CD4-positive, alpha-beta T cell (primary cell): Measurements from ENCODE around the gene ACTR3. TPM values are rescaled to one million over a fixed set of nuclear protein-coding genes. Genes with fewer than 3 reads are reported as not detected.

Experiments used
- ATAC-seq: fragments of 200-7000 bp; cut with Tn5 transposase; one replicate; pipeline ENCODE4 v1.10.0; 2022; ENCODE audit warnings: mild to moderate bottlenecking; ENCODE audit not compliant: poor library complexity
- CTCF ChIA-PET: fragments of 350-600 bp; sonication (Branson Sonifier 250); formaldehyde crosslinking; loops from one replicate; lab custom pipeline; 2021; ENCODE audit warnings: antibody characterized with exemption, inconsistent platforms; lab: Charles Lee
- POLR2A ChIA-PET: fragments of 350-600 bp; sonication (Branson Sonifier 250); formaldehyde crosslinking; loops from one replicate; lab custom pipeline; 2021; ENCODE audit warnings: antibody characterized with exemption, inconsistent platforms; lab: Charles Lee
- DNase-seq, 14 experiments: peaks; one replicate each; pipeline ENCODE4 v3.0.0-alpha.2; 2013 to 2020; ENCODE audit warnings: mixed read lengths in 2 of 14
- H3K27ac ChIP-seq, 2 donors: one replicate each; pipeline versions ENCODE4 v1.5.1 to v1.7.0; 2013; ENCODE audit warnings: low read length in 2 of 2, low read depth in 1 of 2, mild to moderate bottlenecking in 1 of 2
- H3K27me3 ChIP-seq, 2 experiments: 1 replicate in 1 of 2; 2 replicates in 1 of 2; pipeline versions ENCODE4 v1.6.1 to v1.7.0; 2013; ENCODE audit warnings: low read length in 2 of 2, control low read depth in 1 of 2, mild to moderate bottlenecking in 1 of 2, moderate library complexity in 1 of 2; ENCODE audit not compliant: insufficient read depth in 2 of 2, control insufficient read depth in 1 of 2
- H3K36me3 ChIP-seq: one replicate; pipeline ENCODE4 v1.6.1; 2013; ENCODE audit warnings: low read length, control low read depth; ENCODE audit not compliant: insufficient read depth
- H3K4me1 ChIP-seq: one replicate; pipeline ENCODE4 v1.6.1; 2013; ENCODE audit warnings: low read length, control low read depth; ENCODE audit not compliant: insufficient read depth
- H3K4me3 ChIP-seq: one replicate; pipeline ENCODE4 v1.5.1; 2013; ENCODE audit warnings: mild to moderate bottlenecking, low read length, moderate library complexity
- H3K9me3 ChIP-seq, 2 experiments: 1 replicate in 1 of 2; 2 replicates in 1 of 2; pipeline versions ENCODE4 v1.6.1 to v1.7.0; 2013; ENCODE audit warnings: low read length in 2 of 2, mild to moderate bottlenecking in 2 of 2, control low read depth in 1 of 2, moderate library complexity in 1 of 2; ENCODE audit not compliant: control insufficient read depth in 1 of 2, insufficient read depth in 1 of 2
- H3K27ac Mint-ChIP-seq: one replicate; pipeline ENCODE4 v1.8.0; 2020; ENCODE audit warnings: mixed read lengths
- H3K27me3 Mint-ChIP-seq: one replicate; pipeline ENCODE4 v1.8.0; 2021; ENCODE audit warnings: mixed read lengths
- H3K36me3 Mint-ChIP-seq: one replicate; pipeline ENCODE4 v1.8.0; 2021; ENCODE audit warnings: low read depth, mixed read lengths
- H3K4me1 Mint-ChIP-seq: one replicate; pipeline ENCODE4 v1.8.0; 2021; ENCODE audit warnings: low read depth, mixed read lengths
- H3K4me3 Mint-ChIP-seq: one replicate; pipeline ENCODE4 v1.8.0; 2020; ENCODE audit warnings: mild to moderate bottlenecking, mixed read lengths
- H3K9me3 Mint-ChIP-seq: one replicate; pipeline ENCODE4 v1.8.0; 2020; ENCODE audit warnings: mixed read lengths
- CTCF ChIP-seq: fragments of 200-600 bp; IDR thresholded peaks from one replicate; pipeline ENCODE4 v1.8.0; 2022; ENCODE audit warnings: antibody characterized with exemption, mild to moderate bottlenecking
- intact Hi-C, 2 experiments: fragments of 100-400 bp; cut with DNase I in 1 of 2; cut with micrococcal nuclease in 1 of 2; formaldehyde crosslinking; loops; one replicate each; pipeline versions ENCODE4 v1.15.1 to v1.9.0; 2023 to 2025; cut with DNase I, micrococcal nuclease
- total RNA-seq, 174 experiments: library from RNA in 2 of 174; stranded (reverse) in 2 of 174; gene quantifications; one replicate each; pipeline ENCODE4 v1.2.3 and lab custom pipeline; 2021 to 2026

The ACTR3 gene
- total RNA-seq, 2 experiments from 2014 or later = 118 to 123 TPM

- POLR2A ChIA-PET = interaction anchor here (0.9 kb wide), 1 partner anchor 13 kb away, joined by 3 read pairs; no protein-coding TSS in a partner anchor
- Histone ChIP-seq H3K27ac (no peak overlapping the region), H3K36me3 (peaks cover 45% of the 10 kb centered on the region), H3K27me3 (no peaks in the 10 kb centered on the region), H3K4me3 (no peak overlapping the region), H3K9me3 (no peaks in the 10 kb centered on the region), H3K4me1 (peaks cover 5% of the 10 kb centered on the region)
- peaks cover 37% of the 10 kb centered on the region for H3K4me1 Mint-ChIP-seq
- H3K27me3 Mint-ChIP-seq = no peaks in the 10 kb centered on the region
- intact Hi-C loops = no loop called here
- no peak for ATAC-seq
- no peak for TF ChIP-seq CTCF
- peak overlapping the region; percentile 5 for H3K27ac Mint-ChIP-seq
- peaks cover 15% of the 10 kb centered on the region for H3K36me3 Mint-ChIP-seq
- CTCF ChIA-PET = no interaction called here
- peak overlapping the region; percentile 1 for H3K4me3 Mint-ChIP-seq
- H3K9me3 Mint-ChIP-seq = no peaks in the 10 kb centered on the region
- DNase-seq = no peak
Measured at GRCh38 chr2:113972766-113973165, 82.9 kb downstream of the ACTR3 start.

- H3K9me3 Mint-ChIP-seq = no peaks in the 10 kb centered on the region
- H3K4me3 Mint-ChIP-seq = no peak overlapping the region
- H3K36me3 ChIP-seq = peaks cover 45% of the 10 kb centered on the region
- H3K27ac ChIP-seq = no peak overlapping the region
- H3K36me3 Mint-ChIP-seq = peaks cover 15% of the 10 kb centered on the region
- no peaks in the 10 kb centered on the region for H3K9me3 ChIP-seq
- no peak overlapping the region for H3K4me3 ChIP-seq
- no peak for ATAC-seq
- H3K4me1 Mint-ChIP-seq = peaks cover 32% of the 10 kb centered on the region
- H3K27me3 ChIP-seq = no peaks in the 10 kb centered on the region
- no peak overlapping the region for H3K27ac Mint-ChIP-seq
- ChIA-PET CTCF (no interaction called here), POLR2A (no interaction called here)
- H3K4me1 ChIP-seq = peaks cover 5% of the 10 kb centered on the region
- H3K27me3 Mint-ChIP-seq = no peaks in the 10 kb centered on the region
- DNase-seq = no peak
- intact Hi-C loops = no loop called here
- TF ChIP-seq CTCF = no peak
Measured at GRCh38 chr2:113973810-113974209, 83.9 kb downstream of the ACTR3 start.

GRCh38 chr2:113974727-113975126 lies 84.8 kb downstream of the ACTR3 start:
- ATAC-seq = no peak
- Mint-ChIP-seq H3K4me3 (no peak overlapping the region), H3K9me3 (no peaks in the 10 kb centered on the region), H3K4me1 (peaks cover 32% of the 10 kb centered on the region), H3K36me3 (peaks cover 15% of the 10 kb centered on the region), H3K27me3 (no peaks in the 10 kb centered on the region), H3K27ac (no peak overlapping the region)
- H3K4me3 ChIP-seq = no peak overlapping the region
- H3K4me1 ChIP-seq = peaks cover 5% of the 10 kb centered on the region
- intact Hi-C loops = no loop called here
- no peak overlapping the region for H3K27ac ChIP-seq
- no peak for TF ChIP-seq CTCF
- peaks cover 45% of the 10 kb centered on the region for H3K36me3 ChIP-seq
- no peaks in the 10 kb centered on the region for H3K27me3 ChIP-seq
- no peak for DNase-seq
- ChIA-PET CTCF (no interaction called here), POLR2A (no interaction called here)
- H3K9me3 ChIP-seq = peaks cover 0 to 7% of the 10 kb centered on the region in 2 experiments
